G401 (cell line): ENCODE measurements around the gene PRXL2C. TPM values are rescaled to one million over a fixed set of nuclear protein-coding genes. Genes with fewer than 3 reads are reported as not detected.
"Not testable (repeated sequence)": the region's sequence is repeated elsewhere in the genome, so short reads cannot be mapped to it uniquely, and the experiment has no call there.

Source experiments
- DNase-seq: peaks from one replicate; pipeline ENCODE4 v3.0.0-alpha.2; 2015; ENCODE audit warnings: low spot score
- in situ Hi-C: cut with HindIII; loops from 2 replicates; pipeline ENCODE4 v1.10.0; 2016; ENCODE audit warnings: low sequenced_read_pairs, mixed read lengths
- total RNA-seq: library from RNA; depleted of rRNA; stranded (reverse); fragments of >200 nt; shearing (Covaris generic); gene quantifications from 2 replicates; pipeline ENCODE4 v1.2.3, GENCODE V29; 2014

PRXL2C gene
- total RNA-seq, 1 experiment from 2014 or later: 18.7 TPM

GRCh38 chr9:96654450-96655197 lies 493 bp downstream of the PRXL2C start:
- in situ Hi-C loops: no loop called here
- peak; percentile 72 for DNase-seq

- DNase-seq: no peak
- in situ Hi-C loops: no loop called here
Measured at GRCh38 chr9:96651626-96652025, 3.5 kb downstream of the PRXL2C start.

- in situ Hi-C loops: no loop called here
- DNase-seq: no peak
Measured at GRCh38 chr9:96649620-96650324, 5.3 kb downstream of the PRXL2C start.

- no peak for DNase-seq
- in situ Hi-C loops: no loop called here
Measured at GRCh38 chr9:96646081-96646991, 8.8 kb downstream of the PRXL2C start.

- in situ Hi-C loops: no loop called here
- no peak for DNase-seq
Measured at GRCh38 chr9:96644137-96644536, 11.0 kb downstream of the PRXL2C start.

- in situ Hi-C loops: no loop called here
- DNase-seq: no peak
Measured at GRCh38 chr9:96641514-96641913, 13.6 kb downstream of the PRXL2C start.

GRCh38 chr9:96638606-96639364 lies 16.3 kb downstream of the PRXL2C start:
- in situ Hi-C loops: no loop called here
- DNase-seq: no peak

GRCh38 chr9:96636368-96636767 lies 18.7 kb downstream of the PRXL2C start:
- in situ Hi-C loops: no loop called here

GRCh38 chr9:96633579-96633978 lies 21.5 kb downstream of the PRXL2C start:
- in situ Hi-C loops, DNase-seq: not testable (repeated sequence)

More at GRCh38 chr9:96636368-96636767, 18.7 kb downstream of the PRXL2C start:
- no peak for DNase-seq

- in situ Hi-C loops: no loop called here
- DNase-seq: no peak
Measured at GRCh38 chr9:96626912-96627311, 28.2 kb downstream of the PRXL2C start.

- DNase-seq: no peak
- in situ Hi-C loops: no loop called here
Measured at GRCh38 chr9:96621618-96622017, 33.5 kb downstream of the PRXL2C start.

GRCh38 chr9:96620832-96621269 lies 34.3 kb downstream of the PRXL2C start:
- in situ Hi-C loops: no loop called here
- no peak for DNase-seq

GRCh38 chr9:96620181-96620514 lies 35.0 kb downstream of the PRXL2C start:
- in situ Hi-C loops: no loop called here
- no peak for DNase-seq

GRCh38 chr9:96619491-96620180 lies 35.5 kb downstream of the PRXL2C start, which contains the start of gene CDC14B:
TSS of gene CDC14B (minus strand) at chr9:96619843. CDS start at chr9:96619378, 465 bp downstream.
- peak; percentile 74 for DNase-seq
- in situ Hi-C loops: no loop called here

GRCh38 chr9:96619124-96619465 lies 36.0 kb downstream of the PRXL2C start:
- in situ Hi-C loops: no loop called here
- no peak for DNase-seq

- peak; percentile 35 for DNase-seq
- in situ Hi-C loops: no loop called here
Measured at GRCh38 chr9:96618209-96619123, 36.7 kb downstream of the PRXL2C start.

- no peak for DNase-seq
- in situ Hi-C loops: no loop called here
Measured at GRCh38 chr9:96617439-96618185, 37.5 kb downstream of the PRXL2C start.
